Measurements from ENCODE around the gene TBKBP1. TPM values are rescaled to one million over a fixed set of nuclear protein-coding genes. Genes with fewer than 3 reads are reported as not detected.

TBKBP1 gene
- total RNA-seq, 1 experiment from 2014 or later = 3.3 TPM

- CTCF ChIA-PET = no interaction called here
- intact Hi-C loops (cut with micrococcal nuclease; ENCODE audit: unreplicated experiment) = no loop called here
These were observed 50.4 kb downstream of the TBKBP1 start for GRCh38 chr17:47744168-47745036.

GRCh38 chr17:47745037-47745380 lies 51.0 kb downstream of the TBKBP1 start:
- POLR2A ChIA-PET (ENCODE audit: unreplicated experiment) = no interaction called here
- intact Hi-C loops (cut with micrococcal nuclease; ENCODE audit: unreplicated experiment) = no loop called here
- H3K79me2 ChIP-seq (ENCODE audit: low read depth) = no peaks in the 10 kb centered on the region
- no peak overlapping the region for H2AFZ ChIP-seq
- H4K20me1 ChIP-seq (ENCODE audit: insufficient read depth) = no peaks in the 10 kb centered on the region
- peaks cover 60% of the 10 kb centered on the region for H3K27me3 ChIP-seq (ENCODE audit: insufficient read depth, low read depth)
- DNase-seq = no peak
- H3K27ac ChIP-seq = no peak overlapping the region
- H3K36me3 ChIP-seq (ENCODE audit: low read depth) = no peaks in the 10 kb centered on the region
- no peaks in the 10 kb centered on the region for H3K4me1 ChIP-seq (replicated peaks; ENCODE audit: insufficient read depth)
- H3K4me2 ChIP-seq = no peak overlapping the region
- no peaks in the 10 kb centered on the region for H3K9me2 ChIP-seq (ENCODE audit: insufficient read depth)
- H3K9me3 ChIP-seq (ENCODE audit: insufficient read depth, low read depth) = no peaks in the 10 kb centered on the region; the same call in 1 of the 2 replicates
- no peak overlapping the region for H3K4me3 ChIP-seq
- TF ChIP-seq CTCF (conservative IDR thresholded peaks at IDR 0.05) (no peak), EZH2 (IDR thresholded peaks at IDR 0.05; ENCODE audit: low read depth) (no peak)
- CTCF ChIA-PET = no interaction called here
- no TSS peak for BruUV-seq (replicated peaks)
- H3F3A ChIP-seq (ENCODE audit: insufficient read depth, low read depth) = no peaks in the 10 kb centered on the region

More at GRCh38 chr17:47744168-47745036, 50.4 kb downstream of the TBKBP1 start:
- Histone ChIP-seq H3K4me2 (no peak overlapping the region), H3F3A (ENCODE audit: insufficient read depth, low read depth) (no peaks in the 10 kb centered on the region), H4K20me1 (ENCODE audit: insufficient read depth) (no peaks in the 10 kb centered on the region), H3K4me3 (no peak overlapping the region), H3K36me3 (ENCODE audit: low read depth) (no peaks in the 10 kb centered on the region), H3K27me3 (ENCODE audit: insufficient read depth, low read depth) (peaks cover 60% of the 10 kb centered on the region), H3K9me2 (ENCODE audit: insufficient read depth) (no peaks in the 10 kb centered on the region), H3K79me2 (ENCODE audit: low read depth) (no peaks in the 10 kb centered on the region), H2AFZ (no peak overlapping the region), H3K9me3 (ENCODE audit: insufficient read depth, low read depth) (no peaks in the 10 kb centered on the region), H3K27ac (no peak overlapping the region), H3K4me1 (replicated peaks; ENCODE audit: insufficient read depth) (no peaks in the 10 kb centered on the region)
- POLR2A ChIA-PET (ENCODE audit: unreplicated experiment) = no interaction called here
- no TSS peak for BruUV-seq (replicated peaks)
- DNase-seq = no peak
- TF ChIP-seq CTCF (conservative IDR thresholded peaks at IDR 0.05) = no peak
- TF ChIP-seq EZH2 (IDR thresholded peaks at IDR 0.05; ENCODE audit: low read depth) = no peak

- no peak overlapping the region for H2AFZ ChIP-seq
- BruUV-seq (replicated peaks) = no TSS peak
- peaks cover 9% of the 10 kb centered on the region; the same call in 1 of the 2 replicates for H3K9me3 ChIP-seq (ENCODE audit: insufficient read depth, low read depth)
- H3K4me1 ChIP-seq (replicated peaks; ENCODE audit: insufficient read depth) = no peaks in the 10 kb centered on the region
- H3K9me2 ChIP-seq (ENCODE audit: insufficient read depth) = no peaks in the 10 kb centered on the region
- H3K79me2 ChIP-seq (ENCODE audit: low read depth) = no peaks in the 10 kb centered on the region
- CTCF ChIA-PET = interaction anchor here (0.7 kb wide), 1 partner anchor 50 kb away, joined by 6 read pairs; no protein-coding TSS in a partner anchor
- intact Hi-C loops (cut with micrococcal nuclease; ENCODE audit: unreplicated experiment) = no loop called here
- no peak overlapping the region for H3K27ac ChIP-seq
- H3F3A ChIP-seq (ENCODE audit: insufficient read depth, low read depth) = peaks cover 3% of the 10 kb centered on the region; the same call in 1 of the 2 replicates
- peaks cover 46% of the 10 kb centered on the region for H3K27me3 ChIP-seq (ENCODE audit: insufficient read depth, low read depth)
- no peaks in the 10 kb centered on the region for H3K36me3 ChIP-seq (ENCODE audit: low read depth)
- TF ChIP-seq CTCF (conservative IDR thresholded peaks at IDR 0.05) = no peak
- no peak for TF ChIP-seq EZH2 (IDR thresholded peaks at IDR 0.05; ENCODE audit: low read depth)
- no peak overlapping the region for H3K4me3 ChIP-seq
- POLR2A ChIA-PET (ENCODE audit: unreplicated experiment) = no interaction called here
- H3K4me2 ChIP-seq = no peak overlapping the region
- no peaks in the 10 kb centered on the region for H4K20me1 ChIP-seq (ENCODE audit: insufficient read depth)
- DNase-seq = no peak
These were observed 57.5 kb downstream of the TBKBP1 start for GRCh38 chr17:47751471-47751870.

Data from PC-9 (cell line).